Fibroblast of the conjunctiva (primary cell): ENCODE results near the gene CLIP4.

Source experiments
- DNase-seq: peaks from one replicate; pipeline ENCODE4 v3.0.0-alpha.2; 2010; ENCODE audit warnings: low read depth

The CLIP4 gene

GRCh38 chr2:29191817-29192216, 76.6 kb downstream of the CLIP4 start:
- DNase-seq: no peak

- no peak for DNase-seq
These were observed 77.3 kb downstream of the CLIP4 start for GRCh38 chr2:29192526-29192925.

DNA sequence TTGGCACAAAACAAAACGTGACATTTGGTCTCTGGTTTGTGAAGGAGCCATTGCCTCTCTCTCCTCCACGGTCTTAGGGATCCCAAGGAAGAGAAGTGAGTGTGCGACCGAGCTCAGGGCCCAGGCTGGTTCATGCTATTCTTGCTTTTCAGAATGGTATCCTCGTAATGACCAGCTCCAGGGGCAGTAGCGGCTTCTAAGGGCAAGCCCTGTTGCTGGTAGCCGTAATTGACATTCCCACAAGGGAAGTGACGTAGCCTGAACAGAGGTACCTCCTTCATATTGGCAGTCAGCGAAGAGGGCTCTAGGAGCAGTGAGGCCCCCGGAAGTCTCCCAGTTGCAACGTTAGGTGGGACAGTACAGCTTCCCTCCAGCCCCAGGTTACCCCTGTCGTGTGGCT, 77.9 kb downstream of the CLIP4 start:
- no peak for DNase-seq

GRCh38 chr2:29193681-29194080, 78.5 kb downstream of the CLIP4 start:
- DNase-seq: no peak

GRCh38 chr2:29195796-29196195, 80.6 kb downstream of the CLIP4 start:
- no peak for DNase-seq

- DNase-seq: peak; percentile 28
These were observed 81.9 kb downstream of the CLIP4 start for GRCh38 chr2:29196792-29197788.

- DNase-seq: no peak
These were observed 86.8 kb downstream of the CLIP4 start for GRCh38 chr2:29201979-29202378.

- DNase-seq: no peak
These were observed 87.7 kb downstream of the CLIP4 start for GRCh38 chr2:29202819-29203495.

DNA sequence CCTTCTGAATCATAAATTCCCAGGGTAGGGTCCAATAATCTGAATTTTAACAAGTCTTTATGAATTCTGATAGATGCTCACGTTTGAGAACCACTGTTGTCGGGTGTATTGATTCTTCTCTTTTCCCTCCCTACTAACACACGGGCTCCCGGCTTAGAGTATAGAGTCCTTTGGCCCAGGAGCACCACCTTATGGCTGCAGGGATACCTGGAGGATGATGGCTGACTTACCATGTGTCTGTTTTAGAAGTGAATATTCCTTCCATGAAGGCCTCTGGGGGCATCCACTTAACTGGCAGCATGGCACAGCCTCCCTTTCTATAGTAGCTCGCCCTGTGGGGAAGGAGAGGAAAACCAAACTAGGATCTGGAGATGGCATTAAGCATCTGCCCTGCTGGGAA, 91.7 kb downstream of the CLIP4 start:
- no peak for DNase-seq

- no peak for DNase-seq
These were observed 92.3 kb downstream of the CLIP4 start for GRCh38 chr2:29207352-29208148.

DNA sequence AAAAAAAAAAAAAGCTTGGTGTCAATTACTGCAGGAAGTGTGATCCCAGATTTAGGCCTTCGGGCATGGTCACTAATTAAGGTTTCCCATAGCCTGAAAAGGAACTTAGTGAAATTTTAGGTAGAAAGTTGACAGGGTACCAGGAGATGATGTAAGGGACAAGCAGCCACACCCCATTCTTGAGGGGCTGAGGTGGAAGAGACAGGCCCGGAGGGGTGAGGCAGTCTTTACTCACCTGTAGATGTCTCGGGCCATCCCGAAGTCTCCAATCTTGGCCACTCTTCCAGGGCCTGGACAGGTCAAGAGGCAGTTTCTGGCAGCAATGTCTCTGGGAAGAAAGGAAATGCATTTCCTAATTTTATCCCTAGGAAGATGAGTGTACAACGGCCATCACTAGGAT, 94.3 kb downstream of the CLIP4 start:
- DNase-seq: no peak

- DNase-seq: no peak
These were observed 96.8 kb downstream of the CLIP4 start for GRCh38 chr2:29212009-29212408.

DNA sequence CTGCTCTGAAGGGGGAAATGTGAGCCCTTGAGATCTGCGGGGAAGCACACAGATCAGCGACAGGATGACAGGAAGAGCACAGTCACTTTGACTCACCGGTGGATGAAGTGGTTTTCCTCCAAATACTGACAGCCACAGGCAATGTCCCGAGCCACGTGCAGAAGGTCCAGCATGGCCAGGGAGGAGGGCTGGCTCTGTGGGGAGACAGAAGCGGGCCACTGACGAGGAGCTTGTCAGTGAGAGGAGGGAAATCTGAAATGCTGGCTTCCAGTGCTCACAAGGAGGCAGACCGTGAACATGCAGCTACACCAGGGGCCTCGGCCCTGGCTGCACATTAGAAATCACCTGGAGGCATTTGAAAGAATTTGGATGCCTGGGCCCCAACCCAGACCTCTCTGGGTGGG, 98.7 kb downstream of the CLIP4 start:
- no peak for DNase-seq

DNA sequence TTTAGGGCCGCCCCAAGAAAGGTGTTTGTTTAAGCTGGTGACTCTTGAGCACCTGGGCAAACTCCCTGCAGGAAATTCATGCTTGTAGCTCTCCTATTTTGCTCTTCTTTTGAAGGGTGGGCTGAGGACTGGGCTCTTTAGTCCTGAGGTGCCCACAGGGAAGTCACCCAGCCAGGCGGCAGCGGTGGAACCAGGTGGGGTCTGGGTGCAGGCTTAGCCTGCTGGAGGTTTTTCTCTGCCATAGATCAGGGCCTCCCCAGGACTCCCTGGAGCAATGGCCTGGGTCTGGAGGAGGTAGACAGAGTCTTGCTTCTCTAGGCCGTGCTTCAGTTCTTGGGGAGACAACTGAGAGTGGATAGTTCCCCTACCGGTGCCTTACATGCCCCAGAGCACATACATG, 99.9 kb downstream of the CLIP4 start:
- DNase-seq: no peak

DNA sequence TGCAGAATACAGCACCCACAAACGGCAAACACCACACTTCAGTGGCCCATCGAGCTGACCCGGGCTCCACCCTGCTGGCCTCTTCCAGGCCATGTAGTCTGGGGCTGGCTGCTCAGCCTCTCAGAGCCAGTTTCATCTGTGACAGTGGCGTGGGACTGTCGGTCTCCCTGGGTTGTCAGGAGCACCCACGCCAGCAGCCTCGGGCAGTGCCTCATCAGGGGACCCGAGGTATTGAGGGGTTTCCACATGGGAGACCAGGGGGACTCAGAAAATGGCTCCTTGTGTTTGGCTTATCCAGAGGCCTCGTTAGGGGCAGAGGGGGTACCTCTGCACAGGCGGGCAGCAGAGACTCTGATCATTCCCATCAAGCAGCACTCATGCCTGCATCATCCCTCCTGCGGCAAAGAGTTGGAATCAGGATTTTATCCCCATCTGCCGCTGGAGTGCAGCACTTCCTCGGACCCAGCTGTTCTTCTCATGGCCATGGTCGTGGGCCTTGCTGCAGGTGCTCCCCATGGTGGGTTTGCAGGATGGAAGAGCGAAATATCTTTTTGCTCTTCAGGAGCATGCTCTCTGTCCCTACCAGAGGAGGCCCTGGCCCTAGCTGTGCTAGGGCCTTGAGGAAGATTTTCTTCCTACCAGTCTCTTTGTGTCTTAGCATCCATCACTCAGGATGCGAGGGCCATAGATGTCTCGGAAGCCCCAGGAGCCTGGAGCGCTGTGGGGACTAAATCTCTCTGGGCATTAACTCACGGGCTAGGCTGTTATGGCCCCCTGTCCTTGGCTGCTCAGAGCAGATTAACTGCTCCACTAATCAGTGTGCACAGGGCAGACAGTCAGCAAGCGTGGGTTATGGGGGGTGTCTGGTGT, 100.8 kb downstream of the CLIP4 start:
- no peak for DNase-seq

GRCh38 chr2:29216609-29216909, 101.3 kb downstream of the CLIP4 start:
- DNase-seq: no peak

GRCh38 chr2:29218071-29218470, 102.9 kb downstream of the CLIP4 start:
- DNase-seq: no peak

DNA sequence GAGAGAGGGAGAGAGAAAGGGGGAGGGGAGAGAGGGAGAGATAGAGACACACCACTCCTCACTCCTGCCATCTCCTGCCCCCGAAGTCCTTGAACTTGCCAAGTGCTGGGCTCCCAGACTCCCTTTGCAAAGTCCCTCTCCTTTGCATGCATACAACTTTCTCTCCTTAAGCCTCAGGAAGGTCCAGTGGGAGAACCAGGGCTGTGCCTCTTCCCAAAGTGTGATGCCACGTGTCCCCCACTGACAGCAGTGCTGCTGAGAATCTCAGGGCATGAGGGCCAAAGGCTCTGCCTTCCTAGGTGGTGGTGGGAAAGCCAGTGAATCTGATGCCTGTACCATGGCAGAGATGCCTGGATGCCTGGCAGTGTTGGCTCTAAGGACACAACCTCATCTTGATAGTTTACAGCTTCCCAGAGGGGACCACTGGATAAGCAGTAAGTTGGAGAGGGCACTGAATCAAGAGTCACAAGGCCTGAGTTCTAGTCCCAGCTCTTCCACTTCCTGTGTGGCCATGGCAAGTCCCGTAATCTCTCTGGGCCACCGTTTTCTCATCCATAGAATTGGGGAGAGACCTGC, 103.4 kb downstream of the CLIP4 start:
- DNase-seq: no peak

DNA sequence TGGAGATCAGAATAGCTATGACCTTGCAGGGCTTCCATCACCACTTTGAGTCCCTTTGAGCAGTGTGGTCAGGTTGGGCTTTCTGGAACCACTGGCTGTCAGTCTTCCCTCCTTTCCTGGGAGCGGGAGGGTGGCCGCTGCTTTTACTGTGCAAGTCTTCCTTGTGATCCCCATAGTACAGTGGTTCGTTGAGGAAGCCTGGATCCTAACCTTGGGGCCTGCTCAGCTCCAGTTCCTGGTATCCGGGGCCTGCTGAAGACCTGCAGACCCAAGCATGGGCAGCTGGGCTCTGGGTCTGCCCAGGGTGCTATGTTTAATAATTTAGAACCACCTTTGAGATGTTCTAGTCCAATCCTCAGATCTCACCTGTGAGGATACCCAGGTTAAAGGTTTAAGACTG, 104.2 kb downstream of the CLIP4 start:
- DNase-seq: no peak

GRCh38 chr2:29220506-29221270, 105.5 kb downstream of the CLIP4 start:
- no peak for DNase-seq
